Vagina (tissue), 2 donors: Measurements from ENCODE around the gene DNAJC9.

ENCODE experiments used
- CTCF ChIP-seq, 3 experiments: fragments of 450-650 bp in 2 of 3; fragments of 200-600 bp in 1 of 3; sonication (generic) in 1 of 3; IDR thresholded peaks; one replicate each; pipeline ENCODE4 v1.5.1; 2017 to 2019; ENCODE audit warnings: antibody characterized with exemption in 3 of 3, mild to moderate bottlenecking in 2 of 3, moderate library complexity in 2 of 3
- POLR2A ChIP-seq, 2 donors: fragments of 450-650 bp; IDR thresholded peaks; one replicate each; pipeline ENCODE4 v1.6.1; 2017; ENCODE audit warnings: antibody characterized with exemption in 2 of 2, mild to moderate bottlenecking in 2 of 2, moderate library complexity in 2 of 2

- no peak for TF ChIP-seq POLR2A (IDR thresholded peaks at IDR 0.05)
- no peak for TF ChIP-seq CTCF (IDR thresholded peaks at IDR 0.05)
These were observed 29.4 kb downstream of the DNAJC9 start for GRCh38 chr10:73217628-73218027.
